Esophagus (tissue), 2 donors: ENCODE data around the gene WNT1. TPM values are rescaled to one million over a fixed set of nuclear protein-coding genes. Genes with fewer than 3 reads are reported as not detected.

Experiments
- H3K27ac ChIP-seq, 2 donors: one replicate each; pipeline ENCODE4 v1.5.1; 2013; ENCODE audit warnings: low read depth in 2 of 2, mild to moderate bottlenecking in 2 of 2, inconsistent platforms in 1 of 2, low read length in 1 of 2, moderate library complexity in 1 of 2
- H3K27me3 ChIP-seq, 2 donors: one replicate each; pipeline ENCODE4 v1.6.1; 2013; ENCODE audit warnings: low read length in 2 of 2, control low read depth in 1 of 2, mild to moderate bottlenecking in 1 of 2; ENCODE audit not compliant: insufficient read depth in 2 of 2, control insufficient read depth in 1 of 2
- H3K36me3 ChIP-seq, 2 donors: one replicate each; pipeline ENCODE4 v1.6.1; 2013; ENCODE audit warnings: low read length in 1 of 2; ENCODE audit not compliant: control insufficient read depth in 2 of 2, insufficient read depth in 2 of 2
- H3K4me1 ChIP-seq, 2 donors: one replicate each; pipeline ENCODE4 v1.6.1; 2013; ENCODE audit warnings: low read length in 1 of 2; ENCODE audit not compliant: control insufficient read depth in 2 of 2, insufficient read depth in 2 of 2
- H3K4me3 ChIP-seq, 2 donors: one replicate each; pipeline ENCODE4 v1.5.1; 2013; ENCODE audit warnings: low read length in 2 of 2, mild to moderate bottlenecking in 2 of 2, low read depth in 1 of 2, moderate library complexity in 1 of 2
- H3K9me3 ChIP-seq, 2 donors: one replicate each; pipeline ENCODE4 v1.6.1; 2013; ENCODE audit warnings: mild to moderate bottlenecking in 2 of 2, low read depth in 1 of 2, low read length in 1 of 2, moderate library complexity in 1 of 2; ENCODE audit not compliant: control insufficient read depth in 2 of 2, insufficient read depth in 1 of 2
- WGBS, 2 donors: extraction: QIAGEN DNeasy Blood & Tissue Kit; methylation state at CpG; one replicate each; pipeline ENCODE4 v1.1.7; 2013; 5-methylcytosine and 5-hydroxymethylcytosine counted together
- polyA plus RNA-seq, 2 donors: library from polyadenylated mRNA; stranded (reverse); fragments of 200-250 nt; gene quantifications; one replicate each; pipeline ENCODE4 v1.2.3, GENCODE V29; 2013
- donor health status: healthy with polysubstance abuse.
- donor health status: Bipolar disorder and iron deficiency.

The WNT1 gene
- polyA plus RNA-seq, 2 donors: 0.05 TPM; not detected in 1

DNA sequence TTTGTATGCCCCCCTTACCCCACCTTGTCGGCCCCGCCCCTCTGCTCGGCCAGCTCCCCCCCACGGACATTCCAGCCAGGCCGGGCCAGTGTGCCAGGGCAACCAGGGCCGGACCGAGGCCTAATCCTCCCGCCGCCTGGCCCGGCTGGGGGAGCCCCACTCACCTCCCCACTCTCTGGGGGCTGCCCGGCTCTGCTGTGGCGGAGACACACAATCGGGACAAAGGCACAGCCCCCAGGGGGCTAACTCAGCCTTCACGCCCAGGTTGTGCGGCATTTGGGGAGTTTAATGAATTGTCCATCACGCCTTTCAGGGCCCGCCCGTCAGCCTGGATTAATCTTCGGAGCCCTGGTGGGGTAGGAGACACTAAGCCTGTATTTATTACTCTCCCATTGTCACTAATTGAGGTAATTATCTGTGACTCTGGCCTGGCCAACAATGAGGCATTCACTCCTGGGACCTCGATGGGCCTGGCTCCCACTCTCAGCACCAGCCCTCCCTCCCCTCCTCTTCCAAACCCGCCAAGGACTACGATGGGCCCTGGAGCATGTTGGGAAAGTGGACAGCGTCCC, 8.7 kb downstream of the WNT1 start:
- Histone ChIP-seq H3K4me1 (no peaks in the 10 kb centered on the region), H3K27me3 (peaks cover 0 to 2% of the 10 kb centered on the region in 2 donors), H3K36me3 (no peaks in the 10 kb centered on the region), H3K27ac (no peak overlapping the region), H3K4me3 (no peak overlapping the region), H3K9me3 (no peaks in the 10 kb centered on the region)
- WGBS, 2 donors: 62 to 66% methylated on average over 23 of the region's 23 CpGs

DNA sequence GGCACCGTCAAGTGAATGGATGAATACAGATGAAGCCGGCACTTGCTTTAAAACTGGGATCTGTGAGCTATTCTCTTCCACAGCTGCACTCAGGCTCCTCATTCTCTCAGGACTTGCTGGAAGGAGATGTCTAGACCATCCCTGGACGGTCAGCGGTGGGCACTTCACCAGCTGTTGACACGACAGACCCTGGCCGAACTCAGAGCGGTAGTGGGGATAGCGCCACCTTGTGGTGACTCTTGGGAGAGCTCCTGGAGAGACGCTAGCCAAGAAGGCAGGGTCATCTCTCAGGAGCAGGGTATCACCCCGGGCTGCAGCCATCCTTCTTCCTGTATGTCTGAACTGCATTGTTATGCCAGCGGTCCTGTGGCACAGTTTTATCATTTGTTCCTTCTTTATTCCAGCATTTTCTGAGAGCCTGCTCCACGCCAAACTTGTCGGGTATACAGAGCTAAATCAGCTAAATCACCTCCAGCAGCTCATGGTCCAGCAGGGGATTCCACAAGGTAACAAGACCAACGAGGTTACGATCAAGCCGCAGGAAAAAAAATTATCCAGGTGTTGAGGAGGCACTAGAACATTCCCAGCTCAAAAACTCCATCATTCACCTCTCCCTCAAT, 10.0 kb downstream of the WNT1 start:
- peaks cover 0 to 2% of the 10 kb centered on the region in 2 donors for H3K27me3 ChIP-seq
- no peak overlapping the region for H3K27ac ChIP-seq
- 26% methylated on average over 16 of the region's 16 CpGs for WGBS, 2 donors
- H3K9me3 ChIP-seq: no peaks in the 10 kb centered on the region
- H3K4me3 ChIP-seq: no peak overlapping the region
- H3K36me3 ChIP-seq: no peaks in the 10 kb centered on the region
- H3K4me1 ChIP-seq: no peaks in the 10 kb centered on the region

DNA sequence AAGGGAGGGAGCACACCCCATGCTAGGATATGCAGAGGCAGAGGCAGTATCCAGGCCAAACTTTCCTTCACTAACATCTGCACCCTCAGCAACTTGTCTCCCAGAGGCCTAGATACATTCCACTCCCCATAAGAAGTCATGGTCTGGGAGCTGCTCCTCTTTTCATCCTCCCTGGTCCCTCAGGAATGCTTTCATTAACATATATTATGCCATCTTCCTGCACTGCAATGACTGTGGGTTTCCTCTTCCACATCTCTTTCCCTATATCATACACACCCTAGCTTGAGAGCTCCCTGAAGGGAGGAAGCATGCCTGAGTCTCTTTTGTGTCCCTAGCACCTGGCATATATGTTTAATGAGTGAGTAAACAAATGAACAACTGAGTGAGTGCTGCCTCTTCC, 12.4 kb downstream of the WNT1 start:
- H3K4me1 ChIP-seq: no peaks in the 10 kb centered on the region
- no peaks in the 10 kb centered on the region for H3K36me3 ChIP-seq
- H3K27ac ChIP-seq: no peak overlapping the region
- no peaks in the 10 kb centered on the region for H3K9me3 ChIP-seq
- peaks cover 0 to 3% of the 10 kb centered on the region in 2 donors for H3K27me3 ChIP-seq
- H3K4me3 ChIP-seq: no peak overlapping the region

DNA sequence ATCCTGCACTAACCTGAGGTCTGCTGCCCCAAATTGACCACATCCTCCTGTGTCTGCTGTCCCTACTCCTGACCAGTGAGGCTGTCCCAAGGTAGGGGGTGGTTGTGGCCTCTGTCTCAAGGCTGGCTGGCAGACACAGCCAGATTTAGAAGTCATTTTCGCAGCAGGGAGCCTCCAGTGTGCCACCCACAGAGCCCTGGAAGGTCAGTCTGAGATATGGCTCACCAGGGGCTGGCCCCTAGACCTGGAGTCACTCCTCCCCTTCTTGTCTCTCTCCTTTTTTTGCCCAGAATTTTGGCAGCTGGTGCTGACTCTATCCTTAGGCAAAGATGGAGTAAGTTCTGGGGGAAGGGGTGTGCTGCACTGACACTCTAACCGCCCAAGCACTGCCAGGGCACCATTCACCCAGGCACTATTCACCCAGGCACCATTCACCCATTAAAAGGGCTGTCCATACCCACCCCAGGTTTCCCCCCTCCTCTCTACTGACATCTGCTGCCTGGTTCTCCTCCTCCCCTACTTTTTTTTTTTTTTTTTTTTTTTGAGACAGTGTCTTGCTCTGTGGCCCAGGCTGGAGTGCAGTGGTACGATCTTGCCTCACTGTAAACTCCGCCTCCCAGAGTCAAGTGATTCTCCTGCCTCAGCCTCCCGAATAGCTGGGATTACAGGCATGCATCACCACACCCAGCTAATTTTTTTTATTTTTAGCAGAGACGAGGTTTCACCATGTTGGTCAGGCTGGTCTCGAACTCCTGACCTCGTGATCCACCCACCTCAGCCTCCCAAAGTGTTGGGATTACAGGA, 13.3 kb downstream of the WNT1 start:
- Histone ChIP-seq H3K27me3 (peaks cover 0 to 3% of the 10 kb centered on the region in 2 donors), H3K4me1 (no peaks in the 10 kb centered on the region), H3K4me3 (no peak overlapping the region), H3K27ac (no peak overlapping the region), H3K9me3 (no peaks in the 10 kb centered on the region), H3K36me3 (no peaks in the 10 kb centered on the region)
- WGBS, 2 donors: 62 to 69% methylated on average over 8 of the region's 8 CpGs

DNA sequence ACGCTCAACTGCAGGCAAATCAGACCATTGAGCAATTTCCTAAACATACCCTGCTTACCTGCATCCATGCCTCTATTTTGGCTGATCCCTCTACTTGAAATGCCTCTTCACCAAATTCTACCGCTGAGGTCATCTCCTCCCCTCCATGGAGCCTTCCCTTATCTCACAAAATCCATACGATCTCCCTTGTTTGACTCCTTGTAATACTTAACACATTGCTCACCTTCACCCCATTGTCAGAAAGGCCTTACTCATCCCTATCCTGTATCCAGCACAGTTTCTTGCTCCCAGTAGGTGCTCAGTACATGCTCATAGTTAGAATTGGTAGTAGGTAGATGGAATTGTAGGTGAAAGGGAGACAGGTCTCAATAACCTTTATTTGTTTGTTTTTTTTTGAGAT, 15.7 kb downstream of the WNT1 start:
- Histone ChIP-seq H3K36me3 (no peaks in the 10 kb centered on the region), H3K27me3 (peaks cover 0 to 3% of the 10 kb centered on the region in 2 donors), H3K4me3 (no peak overlapping the region), H3K9me3 (no peaks in the 10 kb centered on the region), H3K4me1 (peaks cover 6 to 11% of the 10 kb centered on the region in 2 donors), H3K27ac (no peak overlapping the region)
- WGBS, 2 donors: 75 to 82% methylated on average over 3 of the region's 3 CpGs

DNA sequence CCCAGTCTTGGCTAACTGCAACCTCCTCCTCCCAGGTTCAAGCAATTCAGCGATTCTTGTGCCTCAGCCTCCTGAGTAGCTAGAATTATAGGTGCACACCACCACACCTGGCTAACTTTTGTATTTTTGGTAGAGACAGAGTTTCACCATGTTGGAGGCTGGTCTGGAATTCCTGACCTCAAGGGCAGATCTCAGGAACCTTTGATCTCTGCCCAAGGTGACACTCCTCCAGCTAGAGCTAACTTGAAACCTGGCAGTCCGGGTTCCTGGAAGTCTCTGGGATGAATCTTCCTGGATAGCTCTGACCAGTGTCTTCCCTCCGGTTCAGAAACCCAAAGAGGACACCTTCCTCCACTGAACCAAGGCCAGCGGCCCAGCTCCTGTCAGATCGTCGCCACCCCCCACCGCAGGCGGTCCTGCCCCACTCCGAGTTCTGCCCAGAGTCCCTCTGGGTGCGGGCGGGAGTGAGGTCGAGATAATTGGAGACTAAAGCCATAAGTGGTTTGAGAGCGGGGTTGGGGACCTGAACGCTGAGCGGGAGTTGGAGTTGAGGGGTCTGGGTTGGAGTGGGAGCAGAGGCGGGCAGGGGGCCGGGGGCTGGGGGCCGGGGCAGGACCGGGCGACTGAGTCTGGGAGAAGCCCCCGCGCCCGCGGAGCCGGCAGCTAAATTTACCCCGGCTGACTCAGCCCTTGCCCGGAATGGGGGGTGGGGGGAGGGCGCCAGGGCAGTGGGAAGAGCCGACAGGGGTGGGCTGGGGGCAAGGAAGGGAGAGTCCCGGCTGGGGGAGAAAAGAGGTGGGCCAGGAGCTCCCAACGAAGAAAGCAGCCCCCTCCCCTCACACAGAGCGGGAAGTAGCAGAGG, 16.3 kb downstream of the WNT1 start:
- WGBS, 2 donors: 23 to 24% methylated on average over 28 to 32 of the region's 32 CpGs
- Histone ChIP-seq H3K27ac (no peak overlapping the region), H3K4me1 (peaks cover 6 to 15% of the 10 kb centered on the region in 2 donors), H3K4me3 (no peak overlapping the region), H3K36me3 (no peaks in the 10 kb centered on the region), H3K27me3 (peaks cover 0 to 3% of the 10 kb centered on the region in 2 donors), H3K9me3 (no peaks in the 10 kb centered on the region)

DNA sequence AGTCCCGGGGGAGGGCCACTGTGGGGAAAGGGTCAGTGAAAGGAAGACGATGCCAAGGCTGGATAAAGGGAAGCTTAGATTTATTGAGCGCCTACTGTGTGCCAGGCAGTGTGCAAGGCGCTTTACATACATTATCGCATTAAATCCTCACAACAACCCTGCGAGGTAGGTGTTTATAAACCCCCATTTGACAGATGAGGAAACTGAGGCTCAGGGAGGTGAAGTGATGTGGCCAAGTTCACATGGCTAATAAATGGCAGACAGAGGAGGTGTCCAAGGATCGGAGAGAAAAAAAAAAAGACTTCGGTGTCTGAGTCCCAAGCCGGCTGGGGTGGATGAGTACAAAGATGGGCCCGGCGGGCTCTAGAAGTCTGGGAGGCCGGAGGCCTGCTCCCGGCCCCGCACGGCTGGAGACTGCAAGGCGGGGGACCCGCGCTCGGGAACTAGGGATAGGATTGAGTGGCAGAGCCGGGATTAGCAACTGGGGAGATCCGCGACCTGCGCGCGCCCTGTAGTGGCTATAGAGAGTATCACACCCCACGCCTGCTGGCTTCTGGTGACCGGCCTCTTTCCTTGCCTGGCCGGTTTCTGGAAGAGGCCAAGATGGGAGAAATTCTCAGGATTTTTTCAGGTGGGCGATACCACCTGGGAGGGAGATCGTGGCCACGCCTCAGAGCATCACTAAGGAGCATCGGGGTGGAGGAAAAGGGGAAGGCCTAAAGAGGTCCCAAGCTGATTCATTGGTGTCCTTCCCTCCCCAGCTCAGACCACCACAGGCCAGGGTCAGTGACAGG, 17.2 kb downstream of the WNT1 start:
- H3K36me3 ChIP-seq: peaks cover 0 to under 1% of the 10 kb centered on the region in 2 donors
- 6 to 7% methylated on average over 32 of the region's 32 CpGs for WGBS, 2 donors
- H3K4me3 ChIP-seq: peak overlapping the region in 1 of 2 donors; percentile 18
- peaks cover 11 to 22% of the 10 kb centered on the region in 2 donors for H3K4me1 ChIP-seq
- no peak overlapping the region for H3K27ac ChIP-seq
- H3K27me3 ChIP-seq: peaks cover 0 to 7% of the 10 kb centered on the region in 2 donors
- H3K9me3 ChIP-seq: no peaks in the 10 kb centered on the region

DNA sequence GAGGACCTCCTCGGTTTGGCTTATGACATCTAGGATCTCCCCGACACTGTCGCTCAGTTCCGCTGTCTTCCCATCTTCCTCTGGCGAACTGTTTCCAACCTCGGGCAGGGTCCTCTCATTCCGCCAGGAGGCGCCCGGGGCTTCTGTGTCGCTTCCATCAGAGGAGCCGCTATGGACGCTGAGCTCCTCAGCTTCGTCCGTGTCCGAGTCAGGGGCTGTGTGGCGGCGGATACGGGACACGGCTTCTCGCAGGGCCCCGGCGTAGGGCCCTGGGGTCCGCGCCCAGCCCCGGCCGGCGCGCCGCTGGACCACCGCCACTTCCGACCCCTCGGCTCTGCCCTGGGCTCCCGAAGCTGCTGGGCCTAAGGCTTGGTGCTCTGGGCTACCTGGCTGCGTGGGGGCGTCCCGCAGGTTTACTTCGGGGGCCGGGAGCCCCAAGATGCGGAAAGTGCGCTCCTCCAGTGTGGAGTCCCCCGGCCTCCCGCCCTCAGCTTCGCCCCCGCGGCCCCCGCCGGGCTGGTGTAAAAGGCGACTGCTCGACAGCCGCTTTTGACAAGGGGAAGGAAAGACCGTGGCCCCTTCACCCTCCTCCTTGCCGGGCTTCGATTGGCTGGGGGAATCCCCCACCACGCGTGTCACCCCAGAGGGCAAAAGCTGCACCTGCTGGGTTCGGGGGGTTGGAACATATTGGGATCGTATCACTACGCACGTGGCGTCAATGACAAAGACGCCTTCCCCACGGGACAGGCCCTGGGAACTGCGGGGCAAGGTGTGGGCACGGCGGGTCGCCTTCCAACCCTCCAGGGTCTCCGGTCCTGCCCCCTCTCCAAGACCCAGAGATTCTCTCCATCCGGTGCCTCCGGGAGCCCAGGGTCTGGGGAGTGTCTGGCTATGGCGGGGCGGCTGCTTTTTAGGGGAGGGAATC, 18.9 kb downstream of the WNT1 start:
- WGBS, 2 donors: 9 to 10% methylated on average over 65 to 71 of the region's 71 CpGs
- Histone ChIP-seq H3K27me3 (peaks cover 0 to 7% of the 10 kb centered on the region in 2 donors), H3K36me3 (peaks cover 0 to 8% of the 10 kb centered on the region in 2 donors), H3K27ac (no peak overlapping the region), H3K9me3 (no peaks in the 10 kb centered on the region), H3K4me1 (peaks cover 11 to 24% of the 10 kb centered on the region in 2 donors), H3K4me3 (peak overlapping the region; percentile 19 to 45)
